Caco-2 (cell line): ENCODE results near the gene AMER2. TPM values are rescaled to one million over a fixed set of nuclear protein-coding genes. Genes with fewer than 3 reads are reported as not detected.

Source experiments
- BruUV-seq: library from RNA; stranded (reverse); fragments of 400-500 nt; replicated peaks from 2 replicates; lab custom pipeline; 2021; lab: Mats Ljungman, UMichigan
- CTCF ChIA-PET: fragments of 300-600 bp; sonication (Branson Sonifier 250); formaldehyde crosslinking; loops from one replicate; lab custom pipeline; 2022; ENCODE audit warnings: antibody characterized with exemption; lab: Charles Lee
- POLR2A ChIA-PET: fragments of 300-600 bp; sonication (Branson Sonifier 250); formaldehyde crosslinking; loops from one replicate; lab custom pipeline; 2022; ENCODE audit warnings: antibody characterized with exemption; lab: Charles Lee
- DNase-seq, 2 experiments: peaks; one replicate each; pipeline versions ENCODE4 v3.0.0 to v3.0.0-alpha.2; 2020 to 2022
- H3K27me3 ChIP-seq: replicated peaks from 2 replicates; pipeline ENCODE4 v1.6.0; 2011; ENCODE audit warnings: low read length; ENCODE audit not compliant: control insufficient read depth, insufficient read depth
- H3K36me3 ChIP-seq: 2 replicates; pipeline ENCODE4 v1.5.1; 2011; ENCODE audit warnings: low read length; ENCODE audit not compliant: control insufficient read depth, insufficient read depth
- H3K4me1 ChIP-seq: fragments of 250-450 bp; sonication (Bioruptor Pico); 2 replicates; pipeline ENCODE4 v1.5.1; 2020; ENCODE audit warnings: mild to moderate bottlenecking
- H3K4me3 ChIP-seq: 2 replicates; pipeline ENCODE4 v1.5.1; 2011; ENCODE audit warnings: low read depth, mild to moderate bottlenecking, control low read depth, low read length
- H3K9me3 ChIP-seq: fragments of 250-450 bp; sonication (Bioruptor Pico); 2 replicates; pipeline ENCODE4 v1.5.1; 2020; ENCODE audit warnings: mild to moderate bottlenecking, moderate library complexity
- H3K27ac Mint-ChIP-seq: one replicate; pipeline ENCODE4 v1.8.0; 2022; ENCODE audit warnings: mixed read lengths; ENCODE audit not compliant: unreplicated experiment
- H3K27me3 Mint-ChIP-seq: one replicate; pipeline ENCODE4 v1.8.0; 2022; ENCODE audit warnings: mixed read lengths; ENCODE audit not compliant: insufficient read depth, unreplicated experiment
- H3K36me3 Mint-ChIP-seq: one replicate; pipeline ENCODE4 v1.8.0; 2022; ENCODE audit warnings: mild to moderate bottlenecking, mixed read lengths; ENCODE audit not compliant: insufficient read depth, unreplicated experiment
- H3K4me1 Mint-ChIP-seq: one replicate; pipeline ENCODE4 v1.8.0; 2022; ENCODE audit warnings: low read depth, mixed read lengths; ENCODE audit not compliant: unreplicated experiment
- H3K4me3 Mint-ChIP-seq: one replicate; pipeline ENCODE4 v1.8.0; 2022; ENCODE audit warnings: mild to moderate bottlenecking, moderate library complexity, mixed read lengths; ENCODE audit not compliant: unreplicated experiment
- H3K9me3 Mint-ChIP-seq: one replicate; pipeline ENCODE4 v1.8.0; 2022; ENCODE audit warnings: mixed read lengths; ENCODE audit not compliant: unreplicated experiment
- intact Hi-C: fragments of 100-400 bp; cut with micrococcal nuclease; formaldehyde crosslinking; loops from one replicate; pipeline ENCODE4 v1.10.0; 2022; ENCODE audit not compliant: unreplicated experiment
- total RNA-seq: library from RNA; stranded (reverse); gene quantifications from 2 replicates; pipeline ENCODE4 v1.2.3, GENCODE V29; 2022
- TF ChIP-seq, protein P1 (sequence below), 2 experiments: fragments of 200-600 bp in 1 of 2; IDR thresholded peaks; 1 replicate in 1 of 2; 2 replicates in 1 of 2; pipeline versions ENCODE4 v1.5.1 to v1.8.0; 2011 to 2022; ENCODE audit warnings: antibody characterized with exemption in 1 of 2, control low read depth in 1 of 2, inconsistent platforms in 1 of 2, low read depth in 1 of 2, low read length in 1 of 2, mild to moderate bottlenecking in 1 of 2, moderate library complexity in 1 of 2; ENCODE audit not compliant: insufficient read depth in 1 of 2, severe bottlenecking in 1 of 2, unreplicated experiment in 1 of 2

Gene AMER2
- total RNA-seq, 1 experiment from 2014 or later: not detected

DNA sequence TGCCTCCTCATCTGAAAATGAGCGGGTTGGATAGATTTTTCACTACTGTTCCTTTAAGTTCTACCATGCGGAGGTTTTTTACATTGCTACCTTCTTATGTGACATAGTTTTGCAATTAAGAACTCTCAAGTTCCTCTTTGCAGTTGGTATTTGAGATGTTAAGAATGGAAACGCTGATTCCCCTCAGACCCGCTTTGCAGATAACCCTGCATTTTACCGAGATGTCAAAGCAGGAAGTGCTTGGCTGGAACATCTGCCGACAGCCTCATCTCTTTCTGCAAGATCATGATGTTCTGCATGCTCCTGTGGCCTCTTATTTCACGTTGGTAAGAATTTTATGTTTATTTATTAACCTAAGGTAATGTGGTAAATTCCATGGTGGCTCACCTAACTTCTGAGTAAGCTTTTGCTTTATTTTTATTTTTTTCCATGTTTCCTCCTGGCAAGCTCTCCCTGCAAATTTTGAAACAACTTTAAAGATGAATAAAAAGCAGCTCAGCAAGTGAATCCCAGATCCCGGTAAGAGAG is 53.6 kb downstream of the AMER2 start:
- Mint-ChIP-seq H3K27ac (no peak overlapping the region), H3K4me1 (peaks cover 23% of the 10 kb centered on the region), H3K36me3 (no peaks in the 10 kb centered on the region), H3K27me3 (no peaks in the 10 kb centered on the region), H3K9me3 (no peaks in the 10 kb centered on the region), H3K4me3 (no peak overlapping the region)
- no peak overlapping the region for H3K4me3 ChIP-seq
- BruUV-seq: no TSS peak
- no peak for DNase-seq
- intact Hi-C loops: no loop called here
- H3K4me1 ChIP-seq: peaks cover 33% of the 10 kb centered on the region
- no peaks in the 10 kb centered on the region for H3K9me3 ChIP-seq
- H3K36me3 ChIP-seq: no peaks in the 10 kb centered on the region
- H3K27me3 ChIP-seq: no peaks in the 10 kb centered on the region; the same call in 1 of the 2 replicates
- CTCF ChIA-PET: no interaction called here
- POLR2A ChIA-PET: no interaction called here
- TF ChIP-seq, protein P1, sequence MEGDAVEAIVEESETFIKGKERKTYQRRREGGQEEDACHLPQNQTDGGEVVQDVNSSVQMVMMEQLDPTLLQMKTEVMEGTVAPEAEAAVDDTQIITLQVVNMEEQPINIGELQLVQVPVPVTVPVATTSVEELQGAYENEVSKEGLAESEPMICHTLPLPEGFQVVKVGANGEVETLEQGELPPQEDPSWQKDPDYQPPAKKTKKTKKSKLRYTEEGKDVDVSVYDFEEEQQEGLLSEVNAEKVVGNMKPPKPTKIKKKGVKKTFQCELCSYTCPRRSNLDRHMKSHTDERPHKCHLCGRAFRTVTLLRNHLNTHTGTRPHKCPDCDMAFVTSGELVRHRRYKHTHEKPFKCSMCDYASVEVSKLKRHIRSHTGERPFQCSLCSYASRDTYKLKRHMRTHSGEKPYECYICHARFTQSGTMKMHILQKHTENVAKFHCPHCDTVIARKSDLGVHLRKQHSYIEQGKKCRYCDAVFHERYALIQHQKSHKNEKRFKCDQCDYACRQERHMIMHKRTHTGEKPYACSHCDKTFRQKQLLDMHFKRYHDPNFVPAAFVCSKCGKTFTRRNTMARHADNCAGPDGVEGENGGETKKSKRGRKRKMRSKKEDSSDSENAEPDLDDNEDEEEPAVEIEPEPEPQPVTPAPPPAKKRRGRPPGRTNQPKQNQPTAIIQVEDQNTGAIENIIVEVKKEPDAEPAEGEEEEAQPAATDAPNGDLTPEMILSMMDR (IDR thresholded peaks at IDR 0.05; ENCODE audit: insufficient read depth in 1 of 2, low read depth in 1 of 2, low read length in 1 of 2, severe bottlenecking in 1 of 2, unreplicated experiment in 1 of 2): no peak

DNA sequence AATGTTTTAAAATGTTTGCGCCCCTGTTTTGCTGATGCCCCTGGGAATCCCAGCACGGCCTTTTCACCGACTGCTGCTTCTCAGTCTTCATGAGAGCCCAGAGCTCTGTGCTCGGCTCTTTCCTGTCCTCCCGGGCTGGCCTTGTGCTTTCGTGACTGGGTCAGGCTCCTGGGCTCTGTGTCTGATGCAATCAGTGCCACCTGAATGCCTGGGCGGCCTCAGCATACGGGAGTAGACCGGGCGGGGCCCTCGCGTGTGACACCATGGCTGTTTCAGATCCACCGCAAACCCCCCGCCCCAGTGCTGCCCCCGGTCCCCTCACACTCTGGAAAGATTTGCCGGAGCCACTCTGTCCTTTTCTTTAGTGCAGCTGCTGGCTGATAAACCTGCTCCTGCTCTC is 54.8 kb downstream of the AMER2 start:
- intact Hi-C loops: no loop called here
- TF ChIP-seq, protein P1 (IDR thresholded peaks at IDR 0.05; ENCODE audit: insufficient read depth in 1 of 2, low read depth in 1 of 2, low read length in 1 of 2, severe bottlenecking in 1 of 2, unreplicated experiment in 1 of 2): no peak
- ChIA-PET POLR2A (no interaction called here), CTCF (no interaction called here)
- H3K36me3 Mint-ChIP-seq: no peaks in the 10 kb centered on the region
- no peak overlapping the region for H3K4me3 ChIP-seq
- no peak for DNase-seq
- H3K9me3 ChIP-seq: no peaks in the 10 kb centered on the region
- H3K36me3 ChIP-seq: no peaks in the 10 kb centered on the region
- peaks cover 33% of the 10 kb centered on the region for H3K4me1 ChIP-seq
- H3K27me3 ChIP-seq: no peaks in the 10 kb centered on the region; the same call in 1 of the 2 replicates
- no TSS peak for BruUV-seq
- no peaks in the 10 kb centered on the region for H3K27me3 Mint-ChIP-seq
- no peak overlapping the region for H3K4me3 Mint-ChIP-seq
- H3K4me1 Mint-ChIP-seq: peaks cover 23% of the 10 kb centered on the region
- peak overlapping the region; percentile 43 for H3K27ac Mint-ChIP-seq
- no peaks in the 10 kb centered on the region for H3K9me3 Mint-ChIP-seq

DNA sequence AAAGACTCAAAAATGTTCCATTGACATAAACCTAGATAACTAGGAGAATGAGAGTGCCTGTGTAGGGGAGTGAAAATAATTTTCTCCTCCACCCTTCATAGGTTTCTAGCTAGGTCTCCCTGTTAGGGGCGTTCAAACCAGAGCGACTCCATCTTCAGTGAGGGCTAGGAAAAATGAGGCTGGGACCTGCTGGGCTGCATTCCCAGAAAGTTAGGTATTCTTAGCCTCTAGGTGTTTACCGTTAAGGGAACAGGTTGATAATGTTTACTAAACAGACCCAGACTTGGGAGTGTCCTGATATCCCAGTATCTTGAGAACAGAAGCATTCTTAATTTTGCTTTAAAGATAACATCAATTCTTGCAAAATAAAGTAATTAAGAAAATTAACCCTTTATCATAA is 56.0 kb downstream of the AMER2 start:
- intact Hi-C loops: no loop called here

More for the DNA sequence above, 56.0 kb downstream of the AMER2 start:
- H3K4me1 Mint-ChIP-seq: peaks cover 23% of the 10 kb centered on the region
- no peaks in the 10 kb centered on the region for H3K9me3 Mint-ChIP-seq
- H3K27ac Mint-ChIP-seq: no peak overlapping the region
- H3K4me1 ChIP-seq: peaks cover 33% of the 10 kb centered on the region
- POLR2A ChIA-PET: no interaction called here
- no peaks in the 10 kb centered on the region for H3K9me3 ChIP-seq
- no peak overlapping the region for H3K4me3 Mint-ChIP-seq
- H3K36me3 ChIP-seq: no peaks in the 10 kb centered on the region
- BruUV-seq: no TSS peak
- no peaks in the 10 kb centered on the region for H3K36me3 Mint-ChIP-seq
- CTCF ChIA-PET: interaction anchor here (0.6 kb wide), 1 partner anchor 616 kb away, joined by 4 read pairs; no protein-coding TSS in a partner anchor
- peak in 1 of 2 experiments; percentile 53 for DNase-seq
- H3K4me3 ChIP-seq: no peak overlapping the region
- H3K27me3 Mint-ChIP-seq: no peaks in the 10 kb centered on the region
- no peaks in the 10 kb centered on the region; the same call in 1 of the 2 replicates for H3K27me3 ChIP-seq
- TF ChIP-seq, protein P1 (IDR thresholded peaks at IDR 0.05; ENCODE audit: insufficient read depth in 1 of 2, low read depth in 1 of 2, low read length in 1 of 2, severe bottlenecking in 1 of 2, unreplicated experiment in 1 of 2): no peak
